Fibroblast of gingiva (primary cell): ENCODE measurements around the gene KCNAB1.
A peak's percentile ranks its signal among the peaks of the same experiment; 100 is the strongest.

ENCODE experiments used
- DNase-seq: peaks from one replicate; pipeline ENCODE4 v3.0.0-alpha.2; 2011; ENCODE audit warnings: low read depth

Gene KCNAB1

GRCh38 chr3:156455839-156456238, 335.5 kb downstream of the KCNAB1 start:
- DNase-seq, result no peak

GRCh38 chr3:156456771-156457224, 336.4 kb downstream of the KCNAB1 start:
- DNase-seq, result no peak

DNA sequence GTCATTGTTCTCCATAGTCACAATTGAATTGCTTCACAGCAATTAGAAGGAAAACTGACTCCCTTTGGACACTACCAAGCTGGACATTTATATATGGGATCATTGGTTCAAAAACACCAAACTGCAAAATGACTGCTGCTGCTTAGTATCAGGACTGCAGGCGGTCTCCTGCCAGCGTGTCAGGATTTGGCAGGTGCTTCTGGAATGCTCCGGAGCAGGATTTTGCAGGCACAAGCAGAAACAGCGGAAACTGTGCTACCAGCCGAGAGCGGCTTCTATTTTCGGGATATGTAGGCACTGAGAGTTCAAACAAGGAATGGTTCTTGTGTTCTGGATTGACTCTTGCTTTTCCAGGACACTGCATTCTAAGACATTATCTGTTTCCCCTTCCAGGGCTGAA, 339.1 kb downstream of the KCNAB1 start:
- no peak for DNase-seq

- no peak for DNase-seq
Observed at GRCh38 chr3:156460206-156460611, 339.8 kb downstream of the KCNAB1 start.

- no peak for DNase-seq
Observed at GRCh38 chr3:156461889-156462288, 341.5 kb downstream of the KCNAB1 start.

DNA sequence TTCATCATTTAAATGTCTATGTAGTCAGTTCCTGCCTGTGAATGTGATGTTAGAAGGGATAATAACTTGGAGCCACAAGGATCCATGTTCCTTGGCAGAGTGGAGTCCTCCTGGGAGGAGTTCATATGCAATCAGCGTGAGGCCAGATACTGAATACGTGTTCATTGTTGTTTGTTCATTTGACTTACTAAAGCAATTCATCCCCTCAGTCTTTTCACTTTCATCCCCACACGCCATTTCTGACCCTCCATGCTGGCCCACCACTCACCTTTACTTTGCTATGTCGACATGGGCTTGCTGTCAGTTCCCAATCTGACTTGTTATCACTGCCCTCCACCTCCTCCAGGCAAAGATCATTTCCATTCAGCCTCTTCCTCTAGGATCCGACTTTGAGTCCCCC, 342.7 kb downstream of the KCNAB1 start:
- DNase-seq, result no peak

DNA sequence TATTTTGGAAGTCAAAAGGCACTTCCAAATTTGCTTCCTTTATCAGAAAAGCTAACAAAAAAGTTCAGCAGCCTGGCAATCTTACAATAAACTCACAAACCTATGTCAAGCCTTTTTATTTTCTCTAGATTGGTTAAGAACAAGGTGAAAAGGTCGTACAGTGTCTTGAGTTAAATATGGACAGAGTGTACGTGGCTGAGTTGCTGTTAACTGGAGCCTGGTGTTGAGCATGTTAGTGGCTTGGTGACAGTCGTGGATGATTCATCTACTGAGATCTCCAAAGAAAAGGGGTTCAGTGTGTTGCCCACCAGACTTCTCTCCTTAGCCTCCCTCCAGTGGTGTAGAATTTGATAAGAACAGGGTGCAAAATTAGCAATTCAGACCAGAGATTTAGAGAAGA, 344.8 kb downstream of the KCNAB1 start:
- no peak for DNase-seq

DNA sequence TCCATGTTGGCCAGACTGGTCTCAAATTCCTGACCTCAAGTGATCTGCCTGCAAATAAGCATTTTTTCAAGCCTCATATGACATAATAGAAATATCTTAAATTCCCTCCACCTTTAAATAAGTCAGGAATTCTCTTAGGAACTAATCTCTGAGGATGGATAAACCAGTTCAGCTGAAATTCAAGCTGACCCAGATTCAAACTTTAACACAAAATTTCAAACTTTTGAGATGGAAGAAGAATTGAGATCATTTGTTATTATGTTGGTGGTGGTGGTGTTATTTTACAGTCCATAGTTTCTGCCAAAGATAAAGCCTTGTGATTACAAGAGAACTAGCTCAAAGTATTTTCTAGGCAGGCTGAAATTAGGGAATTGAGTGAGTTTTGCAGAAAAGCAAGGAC, 349.1 kb downstream of the KCNAB1 start:
- no peak for DNase-seq

DNA sequence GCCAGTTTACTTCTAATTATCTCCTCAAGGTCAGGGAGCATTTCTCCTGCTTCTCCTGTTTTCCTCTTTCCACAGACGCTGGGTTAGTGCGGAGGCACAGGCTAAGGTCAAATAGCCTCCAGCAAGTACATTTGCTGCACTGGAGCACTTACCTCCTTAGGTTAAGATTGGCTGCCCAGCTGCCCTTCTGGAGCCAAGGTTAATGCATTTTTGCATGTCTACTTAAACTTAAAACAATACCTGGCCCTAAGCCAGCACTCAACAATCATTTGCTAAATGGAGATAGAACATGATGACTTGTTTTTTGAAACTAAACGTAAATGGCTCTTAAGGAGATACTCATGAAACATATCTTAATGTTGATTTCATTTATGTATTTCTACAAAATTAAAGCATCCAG, 351.1 kb downstream of the KCNAB1 start:
- DNase-seq, result no peak

DNA sequence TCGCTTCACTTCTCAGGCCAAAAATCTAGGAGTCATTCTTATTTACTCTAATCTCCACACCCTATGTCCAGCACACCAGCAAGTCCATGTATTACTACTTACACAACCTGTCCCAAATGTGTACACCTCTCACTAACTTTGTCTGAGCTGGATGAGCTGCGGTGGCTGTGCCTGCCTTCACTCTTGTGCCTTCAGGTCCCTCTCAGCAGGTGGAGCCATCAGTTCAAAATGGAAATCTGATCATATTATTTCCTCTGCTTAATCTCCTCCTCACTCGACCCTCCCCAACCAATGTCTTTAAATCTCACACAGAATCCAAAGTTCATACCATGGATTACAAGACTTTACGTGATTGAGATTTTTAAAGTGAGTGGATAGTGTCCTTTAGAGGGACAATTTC, 351.8 kb downstream of the KCNAB1 start:
- DNase-seq, result no peak

DNA sequence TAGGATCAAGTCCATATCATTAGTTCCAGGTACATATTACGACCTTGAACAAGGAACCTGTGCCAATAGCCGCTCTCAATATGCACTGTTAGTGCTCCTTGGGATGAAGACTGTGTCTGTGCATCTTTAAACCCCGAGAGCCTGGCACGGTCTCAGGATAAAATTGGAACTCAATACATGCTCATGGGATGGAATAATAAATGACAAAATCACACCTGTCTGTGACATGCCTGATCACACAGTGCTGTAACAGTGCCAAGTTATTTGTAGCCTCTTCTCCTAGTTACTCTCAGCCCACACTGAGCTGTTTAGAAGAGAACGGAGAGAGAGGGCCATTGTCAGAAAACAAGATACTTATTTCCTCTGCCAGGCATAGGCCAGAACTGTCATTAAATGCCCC, 352.3 kb downstream of the KCNAB1 start:
- no peak for DNase-seq

DNA sequence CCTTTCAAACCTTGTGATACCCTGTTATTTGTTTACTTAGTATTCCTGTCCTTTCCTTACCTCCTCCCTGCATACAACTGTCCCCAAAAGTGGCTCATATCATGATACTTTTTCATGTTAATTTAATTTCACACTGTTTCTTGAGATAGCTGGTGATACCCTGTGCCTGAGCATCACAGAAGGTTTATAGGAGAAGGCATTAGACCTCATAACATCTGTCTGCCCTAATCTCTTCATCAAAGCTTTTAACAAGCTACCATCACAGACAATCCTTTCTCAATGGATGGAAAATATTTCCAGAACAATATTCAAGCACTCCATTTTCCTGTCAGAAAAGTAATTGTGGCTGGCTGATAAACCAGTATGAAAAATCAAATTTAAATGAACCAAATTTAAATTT, 353.0 kb downstream of the KCNAB1 start:
- DNase-seq, result no peak

- DNase-seq, result no peak
Observed at GRCh38 chr3:156474560-156475389, 354.4 kb downstream of the KCNAB1 start.

DNA sequence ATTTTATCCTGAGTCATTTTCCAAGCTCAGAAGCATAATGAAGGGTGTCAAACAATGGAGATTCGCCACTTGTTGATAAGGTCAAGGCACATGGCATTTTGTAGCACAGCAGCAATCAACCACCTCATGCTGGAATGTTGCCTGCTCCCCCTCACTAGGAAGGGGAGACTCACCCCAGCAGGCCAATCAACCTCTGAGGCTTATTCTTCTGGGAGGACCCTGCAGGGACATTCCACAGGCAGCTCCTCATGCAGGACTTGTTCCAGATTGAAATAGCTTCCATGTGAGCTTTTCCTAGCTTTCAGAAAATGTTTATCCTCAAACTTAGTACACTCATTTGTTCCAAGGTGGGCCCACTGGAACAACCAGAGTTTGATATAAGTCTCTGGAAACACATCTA, 356.9 kb downstream of the KCNAB1 start:
- peak; percentile 72 for DNase-seq

GRCh38 chr3:156478891-156479290, 358.5 kb downstream of the KCNAB1 start:
- DNase-seq, result no peak

GRCh38 chr3:156479604-156480003, 359.2 kb downstream of the KCNAB1 start:
- DNase-seq, result no peak

GRCh38 chr3:156480949-156481348, 360.6 kb downstream of the KCNAB1 start:
- no peak for DNase-seq

- no peak for DNase-seq
Observed at GRCh38 chr3:156483002-156483401, 362.6 kb downstream of the KCNAB1 start.

GRCh38 chr3:156483426-156483825, 363.0 kb downstream of the KCNAB1 start:
- DNase-seq, result peak; percentile 34

- no peak for DNase-seq
Observed at GRCh38 chr3:156483961-156484787, 363.8 kb downstream of the KCNAB1 start.

DNA sequence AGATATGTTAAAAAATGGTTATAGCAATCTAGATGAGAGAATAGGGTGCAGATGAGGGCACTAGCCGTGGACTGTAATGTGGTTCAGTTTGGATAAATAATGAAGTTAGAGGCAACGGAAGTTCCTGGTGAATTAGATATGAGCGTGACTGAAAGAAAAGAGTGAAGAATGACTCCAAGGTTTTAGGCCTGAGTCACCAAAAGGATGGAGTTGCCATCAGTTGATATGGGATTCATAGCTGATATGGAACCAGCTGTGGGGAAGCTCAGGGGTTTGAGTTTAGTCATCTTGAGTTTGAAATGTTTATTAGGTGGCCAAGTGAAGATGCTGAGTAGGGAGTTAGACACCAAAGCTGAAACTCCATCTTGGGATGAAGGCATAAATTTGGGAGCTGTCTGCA, 368.4 kb downstream of the KCNAB1 start:
- no peak for DNase-seq

GRCh38 chr3:156489462-156489911, 369.1 kb downstream of the KCNAB1 start:
- DNase-seq, result peak; percentile 34

DNA sequence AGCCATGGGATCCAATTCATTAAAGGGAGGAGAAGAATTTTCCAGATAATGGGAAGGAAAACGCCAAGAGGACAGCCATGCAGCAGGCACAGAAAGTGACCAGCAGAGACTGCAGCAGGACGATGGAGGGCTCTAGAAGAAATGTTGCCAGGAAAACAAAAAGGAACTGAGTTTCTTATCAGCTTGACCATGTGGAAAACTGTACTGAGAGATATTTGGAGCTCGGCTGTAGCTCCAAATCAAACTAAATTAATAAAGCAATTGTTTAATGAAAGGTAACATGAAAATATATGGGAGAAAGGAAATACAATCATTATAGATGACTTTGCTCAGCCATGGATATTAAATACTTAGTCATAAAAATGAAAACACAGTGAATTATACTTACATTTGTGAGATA, 370.8 kb downstream of the KCNAB1 start:
- no peak for DNase-seq
